GM20000 (cell line): ENCODE data around the gene WFDC10A.

Source experiments
- DNase-seq: peaks from one replicate; pipeline ENCODE4 v3.0.0; 2012; ENCODE audit warnings: low spot score
- TF ChIP-seq, protein P1 (sequence below): IDR thresholded peaks from 2 replicates; pipeline ENCODE4 v1.5.1; 2012; ENCODE audit warnings: mild to moderate bottlenecking, control low read depth; ENCODE audit errors: extremely low read depth, missing control alignments

WFDC10A gene

DNA sequence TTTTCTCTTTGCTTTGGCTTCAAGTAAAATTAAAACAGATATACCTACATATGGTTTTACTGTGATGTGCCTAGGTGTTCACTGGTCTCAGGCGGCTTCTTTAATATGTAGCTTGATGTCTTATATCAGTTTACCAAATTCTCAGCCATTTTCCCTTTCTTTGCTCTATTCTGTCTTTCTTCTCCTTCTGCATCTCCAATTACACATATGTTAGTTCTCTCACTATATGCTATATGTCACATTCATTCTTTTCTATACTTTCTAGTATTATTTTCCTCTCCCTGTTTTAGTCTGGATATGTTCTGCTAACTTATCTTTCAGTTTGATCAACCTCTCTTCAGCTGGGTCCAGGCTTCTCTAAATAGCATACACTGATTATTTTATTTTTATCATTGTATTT is 36.0 kb upstream of the WFDC10A start:
- TF ChIP-seq, protein P1, sequence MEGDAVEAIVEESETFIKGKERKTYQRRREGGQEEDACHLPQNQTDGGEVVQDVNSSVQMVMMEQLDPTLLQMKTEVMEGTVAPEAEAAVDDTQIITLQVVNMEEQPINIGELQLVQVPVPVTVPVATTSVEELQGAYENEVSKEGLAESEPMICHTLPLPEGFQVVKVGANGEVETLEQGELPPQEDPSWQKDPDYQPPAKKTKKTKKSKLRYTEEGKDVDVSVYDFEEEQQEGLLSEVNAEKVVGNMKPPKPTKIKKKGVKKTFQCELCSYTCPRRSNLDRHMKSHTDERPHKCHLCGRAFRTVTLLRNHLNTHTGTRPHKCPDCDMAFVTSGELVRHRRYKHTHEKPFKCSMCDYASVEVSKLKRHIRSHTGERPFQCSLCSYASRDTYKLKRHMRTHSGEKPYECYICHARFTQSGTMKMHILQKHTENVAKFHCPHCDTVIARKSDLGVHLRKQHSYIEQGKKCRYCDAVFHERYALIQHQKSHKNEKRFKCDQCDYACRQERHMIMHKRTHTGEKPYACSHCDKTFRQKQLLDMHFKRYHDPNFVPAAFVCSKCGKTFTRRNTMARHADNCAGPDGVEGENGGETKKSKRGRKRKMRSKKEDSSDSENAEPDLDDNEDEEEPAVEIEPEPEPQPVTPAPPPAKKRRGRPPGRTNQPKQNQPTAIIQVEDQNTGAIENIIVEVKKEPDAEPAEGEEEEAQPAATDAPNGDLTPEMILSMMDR: no peak
- DNase-seq: no peak

DNA sequence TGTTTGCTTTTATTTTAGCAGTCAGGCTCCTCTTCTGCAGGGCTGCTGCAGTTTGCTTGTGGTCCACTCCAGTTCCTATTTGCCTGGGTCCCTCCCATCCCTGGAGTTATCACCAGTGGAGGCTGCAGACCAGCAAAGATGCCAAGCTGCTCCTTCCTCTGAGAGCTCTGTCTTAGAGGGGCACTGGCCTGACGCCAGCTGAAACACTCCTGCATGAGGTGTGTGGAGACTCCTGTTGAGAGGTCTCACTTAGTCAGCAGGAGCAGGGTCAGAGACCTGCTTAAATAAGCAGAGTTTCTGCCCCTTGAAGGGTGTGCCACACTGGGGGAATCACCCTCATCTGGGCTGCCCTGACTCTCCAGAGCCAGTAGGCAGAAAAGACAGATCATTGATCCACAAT is 34.3 kb upstream of the WFDC10A start:
- DNase-seq: no peak
- TF ChIP-seq, protein P1: no peak

DNA sequence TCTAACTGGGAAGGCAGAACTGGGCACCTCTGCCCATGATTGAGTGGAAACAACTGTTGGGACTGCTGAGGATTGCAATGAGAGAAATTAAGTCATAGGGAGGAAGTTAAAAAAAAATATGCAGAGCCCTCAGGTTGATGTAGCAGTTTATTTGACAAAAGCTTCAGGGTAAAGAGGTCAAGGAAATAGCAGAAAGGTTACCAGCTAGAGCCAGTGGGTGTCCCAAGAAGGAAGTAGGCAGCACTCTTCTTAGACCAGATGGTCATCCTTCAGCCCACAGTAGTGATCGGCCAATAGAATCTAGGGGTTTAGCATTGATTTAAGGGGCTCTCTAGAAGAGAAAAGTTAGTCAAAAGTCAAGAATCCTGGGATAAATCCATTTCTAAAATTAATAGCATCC is 21.7 kb upstream of the WFDC10A start:
- TF ChIP-seq, protein P1: no peak
- no peak for DNase-seq

DNA sequence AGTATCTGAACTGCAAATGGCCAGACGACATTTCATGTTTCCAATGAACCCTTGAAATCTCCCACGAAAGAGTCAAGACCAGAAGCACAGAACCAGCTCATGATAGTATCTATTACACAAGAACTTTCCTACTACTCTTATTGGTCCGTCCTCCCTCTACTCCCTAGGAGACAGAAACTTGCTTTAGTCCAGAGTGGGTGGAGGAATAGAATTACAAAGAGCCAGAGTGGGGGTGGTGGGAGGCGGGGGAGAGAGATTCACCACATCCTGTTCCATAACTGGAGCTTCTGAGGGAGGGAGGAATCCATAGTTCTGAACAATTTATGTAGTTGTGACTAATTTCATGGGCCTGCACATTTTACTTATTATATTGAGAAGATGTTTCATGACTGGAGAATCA is 18.5 kb upstream of the WFDC10A start:
- DNase-seq: no peak
- TF ChIP-seq, protein P1: no peak

DNA sequence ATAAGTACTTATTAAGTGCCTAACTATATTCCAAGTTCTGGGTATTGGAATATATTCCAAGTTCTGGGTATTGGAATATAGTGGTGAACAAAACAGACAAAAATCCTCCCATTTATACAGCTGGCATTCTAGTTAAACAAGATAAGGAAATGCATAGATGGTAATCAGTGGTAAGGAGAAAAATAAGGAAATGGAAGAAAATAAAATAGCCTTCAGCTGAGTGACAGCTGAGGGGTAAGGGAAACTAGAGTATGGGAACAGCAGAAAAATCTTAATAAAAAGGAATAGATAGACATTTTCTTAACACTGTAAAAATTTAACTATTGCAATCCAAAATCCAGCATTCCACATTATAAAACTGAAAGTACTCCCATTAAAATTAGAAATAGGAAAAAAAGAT is 17.2 kb upstream of the WFDC10A start:
- TF ChIP-seq, protein P1: no peak
- DNase-seq: no peak

DNA sequence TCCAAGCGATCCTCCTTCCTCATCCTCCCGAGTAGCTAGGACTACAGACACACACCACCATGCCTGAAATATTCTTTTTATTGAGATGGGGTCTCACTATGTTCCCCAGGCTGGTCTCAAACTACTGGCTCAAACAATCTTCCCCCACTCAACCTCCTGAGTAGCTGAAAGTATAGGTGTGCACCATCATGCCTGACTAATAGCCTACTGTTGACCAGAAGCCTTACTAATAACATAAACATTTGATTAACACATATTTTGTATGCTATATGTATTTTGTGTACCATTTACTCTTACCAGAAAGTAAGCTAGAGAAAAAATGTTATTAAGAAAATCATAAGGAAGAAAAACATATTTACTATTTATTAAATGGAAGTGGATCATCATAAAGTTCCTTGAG is 11.9 kb upstream of the WFDC10A start:
- DNase-seq: no peak
- TF ChIP-seq, protein P1: no peak

DNA sequence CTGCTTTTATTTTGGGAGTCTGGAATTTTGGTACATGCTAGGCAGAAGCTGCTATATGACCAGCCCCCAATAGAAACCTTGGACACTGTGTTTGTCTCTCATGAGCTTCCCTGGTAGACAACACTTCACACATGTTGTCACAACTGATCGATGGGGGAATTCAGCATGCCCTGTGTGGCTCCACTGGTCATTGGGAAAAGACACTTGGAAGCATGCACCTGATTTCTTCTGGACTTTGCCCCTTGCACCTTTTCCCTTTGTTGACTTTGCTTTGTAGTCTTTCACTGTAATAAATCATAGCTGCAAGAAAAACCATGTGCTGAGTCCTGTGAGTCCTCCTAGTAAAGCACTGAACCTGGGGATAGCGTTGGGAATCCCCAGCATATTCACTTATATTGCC is 7.9 kb upstream of the WFDC10A start:
- TF ChIP-seq, protein P1: no peak
- DNase-seq: no peak
